Neural progenitor cell (in vitro differentiated cells): ENCODE results near the gene ASCL5. TPM values are rescaled to one million over a fixed set of nuclear protein-coding genes. Genes with fewer than 3 reads are reported as not detected.

ENCODE experiments used
- DNase-seq: peaks from one replicate; pipeline ENCODE4 v3.0.0-alpha.2; 2016; ENCODE audit warnings: low spot score
- H2AFZ ChIP-seq: fragments of 200-600 bp; sonication (generic); replicated peaks from 2 replicates; pipeline ENCODE4 v1.6.1; 2016; ENCODE audit warnings: antibody characterized with exemption
- H3F3A ChIP-seq: fragments of 200-600 bp; sonication (generic); 2 replicates; pipeline ENCODE4 v1.6.1; 2016; ENCODE audit warnings: antibody characterized with exemption, low read depth
- H3K27ac ChIP-seq: fragments of 200-600 bp; sonication (generic); 2 replicates; pipeline ENCODE4 v1.5.1; 2016; ENCODE audit warnings: mild to moderate bottlenecking
- H3K27me3 ChIP-seq: fragments of 200-600 bp; sonication (generic); 2 replicates; pipeline ENCODE4 v1.6.1; 2016; ENCODE audit warnings: mild to moderate bottlenecking, moderate library complexity
- H3K36me3 ChIP-seq: fragments of 200-600 bp; sonication (generic); 2 replicates; pipeline ENCODE4 v1.5.1; 2016
- H3K4me1 ChIP-seq: fragments of 200-600 bp; sonication (generic); 2 replicates; pipeline ENCODE4 v1.6.1; 2016; ENCODE audit warnings: mixed run types
- H3K4me2 ChIP-seq: fragments of 200-600 bp; sonication (generic); 2 replicates; pipeline ENCODE4 v1.6.1; 2016
- H3K4me3 ChIP-seq: fragments of 200-600 bp; sonication (generic); 2 replicates; pipeline ENCODE4 v1.5.1; 2016
- H3K79me2 ChIP-seq: fragments of 200-600 bp; sonication (generic); 2 replicates; pipeline ENCODE4 v1.6.1; 2016; ENCODE audit warnings: low read depth
- H3K9ac ChIP-seq: fragments of 200-600 bp; sonication (generic); 2 replicates; pipeline ENCODE4 v1.6.1; 2016
- H3K9me3 ChIP-seq: fragments of 200-600 bp; sonication (generic); 2 replicates; pipeline ENCODE4 v1.5.1; 2016; ENCODE audit warnings: low read depth
- H4K20me1 ChIP-seq: fragments of 200-600 bp; sonication (generic); 2 replicates; pipeline ENCODE4 v1.6.1; 2016; ENCODE audit warnings: low read depth
- H3K27ac Mint-ChIP-seq: 3 replicates; pipeline ENCODE4 v1.8.0; 2021; ENCODE audit warnings: mixed read lengths
- H3K27me3 Mint-ChIP-seq: 2 replicates; pipeline ENCODE4 v1.8.0; 2022; ENCODE audit warnings: low read depth, mild to moderate bottlenecking, inconsistent platforms, moderate library complexity, mixed read lengths; ENCODE audit not compliant: insufficient read depth
- H3K36me3 Mint-ChIP-seq: 3 replicates; pipeline ENCODE4 v1.8.0; 2021; ENCODE audit warnings: mixed read lengths
- H3K4me1 Mint-ChIP-seq: 3 replicates; pipeline ENCODE4 v1.8.0; 2021; ENCODE audit warnings: mixed read lengths
- H3K4me3 Mint-ChIP-seq: 3 replicates; pipeline ENCODE4 v1.8.0; 2021; ENCODE audit warnings: mild to moderate bottlenecking, moderate library complexity, mixed read lengths
- H3K9me3 Mint-ChIP-seq: 3 replicates; pipeline ENCODE4 v1.8.0; 2020; ENCODE audit warnings: mixed read lengths
- CTCF ChIP-seq: fragments of 200-600 bp; sonication (generic); IDR thresholded peaks from 2 replicates; pipeline ENCODE4 v1.5.1; 2017; ENCODE audit warnings: antibody characterized with exemption, mild to moderate bottlenecking
- EZH2 ChIP-seq: fragments of 200-600 bp; sonication (generic); IDR thresholded peaks from 2 replicates; pipeline ENCODE4 v1.6.1; 2017; ENCODE audit warnings: antibody characterized with exemption, mild to moderate bottlenecking, moderate library complexity
- EZH2phosphoT487 ChIP-seq: fragments of 200-600 bp; sonication (generic); IDR thresholded peaks from 2 replicates; pipeline ENCODE4 v1.6.1; 2017; ENCODE audit warnings: antibody characterized with exemption
- total RNA-seq: library from RNA; depleted of rRNA; stranded (reverse); fragments of >200 nt; gene quantifications from 2 replicates; pipeline ENCODE4 v1.2.3, GENCODE V29; 2015; ENCODE audit warnings: low replicate concordance

ASCL5 gene
- total RNA-seq, 1 donor from 2014 or later = not detected

GRCh38 chr1:201126463-201126831 lies 537 bp downstream of the ASCL5 start:
- no peak overlapping the region for H2AFZ ChIP-seq
- Mint-ChIP-seq H3K27ac (no peak overlapping the region), H3K36me3 (no peaks in the 10 kb centered on the region), H3K27me3 (peaks cover 9% of the 10 kb centered on the region), H3K4me1 (peaks cover 14% of the 10 kb centered on the region), H3K4me3 (no peak overlapping the region), H3K9me3 (peaks cover 2% of the 10 kb centered on the region)
- H3K9ac ChIP-seq = no peak overlapping the region
- no peak overlapping the region for H3K27ac ChIP-seq
- H3K9me3 ChIP-seq = no peaks in the 10 kb centered on the region
- no peaks in the 10 kb centered on the region for H3K79me2 ChIP-seq
- TF ChIP-seq CTCF (no peak), EZH2phosphoT487 (no peak), EZH2 (no peak)
- no peak overlapping the region for H3K4me3 ChIP-seq
- H3K4me1 ChIP-seq = peaks cover 11% of the 10 kb centered on the region
- no peaks in the 10 kb centered on the region for H3K27me3 ChIP-seq
- H3K36me3 ChIP-seq = no peaks in the 10 kb centered on the region
- H3F3A ChIP-seq = no peaks in the 10 kb centered on the region
- H3K4me2 ChIP-seq = no peak overlapping the region
- no peak for DNase-seq
- no peaks in the 10 kb centered on the region for H4K20me1 ChIP-seq

- TF ChIP-seq EZH2phosphoT487 (no peak), EZH2 (no peak), CTCF (no peak)
- H4K20me1 ChIP-seq = no peaks in the 10 kb centered on the region
- H3K36me3 Mint-ChIP-seq = no peaks in the 10 kb centered on the region
- no peak overlapping the region for H3K4me3 ChIP-seq
- no peaks in the 10 kb centered on the region for H3K9me3 ChIP-seq
- no peak overlapping the region for H3K4me3 Mint-ChIP-seq
- no peak for DNase-seq
- H3K9me3 Mint-ChIP-seq = peaks cover 2% of the 10 kb centered on the region
- H3K27me3 Mint-ChIP-seq = peaks cover 13% of the 10 kb centered on the region
- H3K27ac Mint-ChIP-seq = no peak overlapping the region
- H3K36me3 ChIP-seq = no peaks in the 10 kb centered on the region
- no peak overlapping the region for H3K9ac ChIP-seq
- peaks cover 11% of the 10 kb centered on the region for H3K4me1 ChIP-seq
- H3K4me1 Mint-ChIP-seq = peaks cover 14% of the 10 kb centered on the region
- H3K79me2 ChIP-seq = no peaks in the 10 kb centered on the region
- no peak overlapping the region for H3K27ac ChIP-seq
- no peaks in the 10 kb centered on the region for H3K27me3 ChIP-seq
- H3K4me2 ChIP-seq = no peak overlapping the region
- H2AFZ ChIP-seq = no peak overlapping the region
- H3F3A ChIP-seq = no peaks in the 10 kb centered on the region
Observed at GRCh38 chr1:201125800-201126199, 1.2 kb downstream of the ASCL5 start.

GRCh38 chr1:201125019-201125418 lies 2.0 kb downstream of the ASCL5 start:
- Histone ChIP-seq H3K4me2 (no peak overlapping the region), H3K4me1 (peaks cover 11% of the 10 kb centered on the region), H3K4me3 (no peak overlapping the region), H2AFZ (no peak overlapping the region), H3K79me2 (no peaks in the 10 kb centered on the region), H4K20me1 (no peaks in the 10 kb centered on the region), H3K27me3 (no peaks in the 10 kb centered on the region), H3K9me3 (no peaks in the 10 kb centered on the region), H3K27ac (no peak overlapping the region), H3K9ac (no peak overlapping the region), H3F3A (no peaks in the 10 kb centered on the region), H3K36me3 (no peaks in the 10 kb centered on the region)
- Mint-ChIP-seq H3K27ac (no peak overlapping the region), H3K36me3 (no peaks in the 10 kb centered on the region), H3K27me3 (peaks cover 16% of the 10 kb centered on the region), H3K9me3 (no peaks in the 10 kb centered on the region), H3K4me1 (peaks cover 17% of the 10 kb centered on the region), H3K4me3 (no peak overlapping the region)
- no peak for DNase-seq
- TF ChIP-seq EZH2phosphoT487 = no peak
- no peak for TF ChIP-seq CTCF
- TF ChIP-seq EZH2 = no peak
